ENCODE measurements around the gene SLC9A7.
A peak's percentile ranks its signal among the peaks of the same experiment; 100 is the strongest.

Gene SLC9A7

GRCh38 chrX:46559062-46559461 lies 199.9 kb downstream of the SLC9A7 start:
- no peak overlapping the region for H3K56ac ChIP-seq (ENCODE audit: low read length)
- no CpG with 5 or more reads among the region's 3 CpGs for WGBS (ENCODE audit: extremely low coverage, insufficient coverage, low lambda C conversion rate)
- no peak for DNase-seq
- no peak overlapping the region for H2BK15ac ChIP-seq (replicated peaks; ENCODE audit: low read depth)
- no peak overlapping the region for H4K5ac ChIP-seq (ENCODE audit: low read length)
- no peak overlapping the region for H2AK5ac ChIP-seq (ENCODE audit: low read length)
- H3K4me3 ChIP-seq (ENCODE audit: low read length): no peak overlapping the region
- H3K27me3 ChIP-seq (ENCODE audit: insufficient read depth, low read length, poor library complexity): no peaks in the 10 kb centered on the region
- H4K8ac ChIP-seq (ENCODE audit: low read depth, low read length): no peak overlapping the region
- no peak overlapping the region for H3K27ac ChIP-seq (ENCODE audit: low read depth, low read length)
- H3K23ac ChIP-seq (ENCODE audit: low read length): no peak overlapping the region
- H3K9ac ChIP-seq (ENCODE audit: low read length): no peak overlapping the region
- H3K4me2 ChIP-seq (ENCODE audit: low read length): no peak overlapping the region
- no peaks in the 10 kb centered on the region for H3K36me3 ChIP-seq (ENCODE audit: control insufficient read depth, insufficient read depth, low read length)
- H3K18ac ChIP-seq (ENCODE audit: low read length): no peak overlapping the region
- H2BK5ac ChIP-seq (ENCODE audit: low read length): no peak overlapping the region
- H3K4me1 ChIP-seq (ENCODE audit: control insufficient read depth, low read depth, low read length): no peaks in the 10 kb centered on the region
- no peak overlapping the region for H2BK120ac ChIP-seq (ENCODE audit: low read depth, low read length)
- H3K79me2 ChIP-seq (ENCODE audit: control insufficient read depth, insufficient read depth, low read length): no peaks in the 10 kb centered on the region
- H3K79me1 ChIP-seq (ENCODE audit: low read length): no peaks in the 10 kb centered on the region
- no peak overlapping the region for H3K4ac ChIP-seq (ENCODE audit: low read depth, low read length)

GRCh38 chrX:46554942-46555341 lies 204.0 kb downstream of the SLC9A7 start:
- Histone ChIP-seq H3K4me1 (ENCODE audit: control insufficient read depth, low read depth, low read length) (no peaks in the 10 kb centered on the region), H2BK120ac (ENCODE audit: low read depth, low read length) (no peak overlapping the region), H3K79me2 (ENCODE audit: control insufficient read depth, insufficient read depth, low read length) (no peaks in the 10 kb centered on the region), H3K27ac (ENCODE audit: low read depth, low read length) (no peak overlapping the region), H2BK15ac (replicated peaks; ENCODE audit: low read depth) (no peak overlapping the region), H3K4me3 (ENCODE audit: low read length) (no peak overlapping the region), H3K27me3 (ENCODE audit: insufficient read depth, low read length, poor library complexity) (no peaks in the 10 kb centered on the region), H4K8ac (ENCODE audit: low read depth, low read length) (no peak overlapping the region), H3K23ac (ENCODE audit: low read length) (no peak overlapping the region), H2AK5ac (ENCODE audit: low read length) (no peak overlapping the region), H3K4me2 (ENCODE audit: low read length) (no peak overlapping the region), H2BK5ac (ENCODE audit: low read length) (no peak overlapping the region), H3K79me1 (ENCODE audit: low read length) (no peaks in the 10 kb centered on the region), H3K9ac (ENCODE audit: low read length) (no peak overlapping the region), H4K5ac (ENCODE audit: low read length) (no peak overlapping the region), H3K36me3 (ENCODE audit: control insufficient read depth, insufficient read depth, low read length) (no peaks in the 10 kb centered on the region), H3K56ac (ENCODE audit: low read length) (no peak overlapping the region), H3K18ac (ENCODE audit: low read length) (no peak overlapping the region), H3K4ac (ENCODE audit: low read depth, low read length) (no peak overlapping the region)
- WGBS (ENCODE audit: extremely low coverage, insufficient coverage, low lambda C conversion rate): no CpG with 5 or more reads among the region's 2 CpGs
- DNase-seq: no peak

- Histone ChIP-seq H3K79me1 (ENCODE audit: low read length) (no peaks in the 10 kb centered on the region), H3K56ac (ENCODE audit: low read length) (no peak overlapping the region), H2AK5ac (ENCODE audit: low read length) (no peak overlapping the region), H3K36me3 (ENCODE audit: control insufficient read depth, insufficient read depth, low read length) (no peaks in the 10 kb centered on the region), H2BK120ac (ENCODE audit: low read depth, low read length) (no peak overlapping the region), H3K18ac (ENCODE audit: low read length) (no peak overlapping the region), H2BK15ac (replicated peaks; ENCODE audit: low read depth) (no peak overlapping the region), H4K8ac (ENCODE audit: low read depth, low read length) (no peak overlapping the region), H3K27ac (ENCODE audit: low read depth, low read length) (no peak overlapping the region), H3K79me2 (ENCODE audit: control insufficient read depth, insufficient read depth, low read length) (no peaks in the 10 kb centered on the region), H3K4ac (ENCODE audit: low read depth, low read length) (no peak overlapping the region), H3K9ac (ENCODE audit: low read length) (no peak overlapping the region), H3K27me3 (ENCODE audit: insufficient read depth, low read length, poor library complexity) (no peaks in the 10 kb centered on the region), H3K23ac (ENCODE audit: low read length) (no peak overlapping the region), H3K4me2 (ENCODE audit: low read length) (no peak overlapping the region), H3K4me3 (ENCODE audit: low read length) (no peak overlapping the region), H4K5ac (ENCODE audit: low read length) (no peak overlapping the region), H3K4me1 (ENCODE audit: control insufficient read depth, low read depth, low read length) (no peaks in the 10 kb centered on the region), H2BK5ac (ENCODE audit: low read length) (no peak overlapping the region)
- no CpG with 5 or more reads among the region's 5 CpGs for WGBS (ENCODE audit: extremely low coverage, insufficient coverage, low lambda C conversion rate)
- no peak for DNase-seq
Observed at GRCh38 chrX:46553935-46554334, 205.0 kb downstream of the SLC9A7 start.

- peaks cover 7% of the 10 kb centered on the region for H3K79me2 ChIP-seq (ENCODE audit: control insufficient read depth, insufficient read depth, low read length)
- H2BK120ac ChIP-seq (ENCODE audit: low read depth, low read length): no peak overlapping the region
- no peak overlapping the region for H3K18ac ChIP-seq (ENCODE audit: low read length)
- no peak overlapping the region for H4K8ac ChIP-seq (ENCODE audit: low read depth, low read length)
- no peak overlapping the region for H2AK5ac ChIP-seq (ENCODE audit: low read length)
- H3K9ac ChIP-seq (ENCODE audit: low read length): no peak overlapping the region
- no peak overlapping the region for H3K4ac ChIP-seq (ENCODE audit: low read depth, low read length)
- H3K4me2 ChIP-seq (ENCODE audit: low read length): no peak overlapping the region
- no peak overlapping the region for H3K23ac ChIP-seq (ENCODE audit: low read length)
- WGBS (ENCODE audit: extremely low coverage, insufficient coverage, low lambda C conversion rate): no CpG with 5 or more reads among the region's 8 CpGs
- DNase-seq: peak; percentile 97
- H3K27ac ChIP-seq (ENCODE audit: low read depth, low read length): no peak overlapping the region
- peak overlapping the region; percentile 25 for H3K56ac ChIP-seq (ENCODE audit: low read length)
- no peak overlapping the region for H3K4me3 ChIP-seq (ENCODE audit: low read length)
- no peaks in the 10 kb centered on the region for H3K36me3 ChIP-seq (ENCODE audit: control insufficient read depth, insufficient read depth, low read length)
- H3K27me3 ChIP-seq (ENCODE audit: insufficient read depth, low read length, poor library complexity): no peaks in the 10 kb centered on the region
- no peak overlapping the region for H2BK15ac ChIP-seq (replicated peaks; ENCODE audit: low read depth)
- H3K79me1 ChIP-seq (ENCODE audit: low read length): no peaks in the 10 kb centered on the region
- H2BK5ac ChIP-seq (ENCODE audit: low read length): no peak overlapping the region
- no peak overlapping the region for H4K5ac ChIP-seq (ENCODE audit: low read length)
- no peaks in the 10 kb centered on the region for H3K4me1 ChIP-seq (ENCODE audit: control insufficient read depth, low read depth, low read length)
Observed at GRCh38 chrX:46551494-46552128, 207.3 kb downstream of the SLC9A7 start.

DNA sequence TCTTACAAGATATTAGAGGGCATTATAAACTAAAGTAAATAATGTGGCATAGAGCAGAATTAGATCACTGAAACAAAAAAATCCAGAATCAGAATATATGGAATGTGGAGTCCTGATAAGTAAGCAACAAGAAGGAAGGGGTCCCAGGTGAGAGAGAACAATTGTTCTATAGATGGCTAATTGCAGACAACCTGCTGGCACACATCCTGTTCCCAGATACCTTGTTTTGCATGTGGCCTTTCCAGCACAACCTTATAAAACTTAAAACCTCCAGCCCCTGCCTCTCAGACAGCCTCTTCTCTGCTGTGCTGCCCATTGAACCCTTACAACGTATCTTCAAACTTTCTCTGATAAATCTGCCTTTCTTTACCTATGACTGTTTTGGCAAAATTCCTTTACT lies 209.0 kb downstream of the SLC9A7 start:
- no peaks in the 10 kb centered on the region for H3K27me3 ChIP-seq (ENCODE audit: insufficient read depth, low read length, poor library complexity)
- no peak overlapping the region for H3K23ac ChIP-seq (ENCODE audit: low read length)
- no peak overlapping the region for H3K4me2 ChIP-seq (ENCODE audit: low read length)
- no peak overlapping the region for H2AK5ac ChIP-seq (ENCODE audit: low read length)
- H4K5ac ChIP-seq (ENCODE audit: low read length): no peak overlapping the region
- H3K18ac ChIP-seq (ENCODE audit: low read length): no peak overlapping the region
- H3K4ac ChIP-seq (ENCODE audit: low read depth, low read length): no peak overlapping the region
- no peaks in the 10 kb centered on the region for H3K79me1 ChIP-seq (ENCODE audit: low read length)
- no peak overlapping the region for H3K9ac ChIP-seq (ENCODE audit: low read length)
- no peaks in the 10 kb centered on the region for H3K4me1 ChIP-seq (ENCODE audit: control insufficient read depth, low read depth, low read length)
- no peaks in the 10 kb centered on the region for H3K36me3 ChIP-seq (ENCODE audit: control insufficient read depth, insufficient read depth, low read length)
- H2BK120ac ChIP-seq (ENCODE audit: low read depth, low read length): no peak overlapping the region
- H4K8ac ChIP-seq (ENCODE audit: low read depth, low read length): no peak overlapping the region
- WGBS (ENCODE audit: extremely low coverage, insufficient coverage, low lambda C conversion rate): no CpG with 5 or more reads among the region's 1 CpG
- peaks cover 19% of the 10 kb centered on the region for H3K79me2 ChIP-seq (ENCODE audit: control insufficient read depth, insufficient read depth, low read length)
- DNase-seq: peak; percentile 31
- H2BK5ac ChIP-seq (ENCODE audit: low read length): no peak overlapping the region
- H3K4me3 ChIP-seq (ENCODE audit: low read length): no peak overlapping the region
- no peak overlapping the region for H3K56ac ChIP-seq (ENCODE audit: low read length)
- H2BK15ac ChIP-seq (replicated peaks; ENCODE audit: low read depth): no peak overlapping the region
- H3K27ac ChIP-seq (ENCODE audit: low read depth, low read length): no peak overlapping the region
